ENCODE results near the gene PHLDB1. TPM values are rescaled to one million over a fixed set of nuclear protein-coding genes. Genes with fewer than 3 reads are reported as not detected.

PHLDB1 gene
- total RNA-seq, 1 experiment from 2014 or later = 36.2 TPM

- no peaks in the 10 kb centered on the region for H3K9me2 ChIP-seq (ENCODE audit: insufficient read depth)
- peak within 1 kb of the TSS; percentile 97 to 99 for H3K4me3 ChIP-seq (replicated peaks in 1 of 2; ENCODE audit: low read depth in 1 of 2, low read length in 2 of 2)
- POLR2A ChIA-PET = interaction anchor here (0.7 to 1.1 kb wide), 2 partner anchors 45 to 794 kb away, joined by 4 to 5 read pairs; partner anchors contain the start of gene TTC36
- RAD21 ChIA-PET (ENCODE audit: low non-redundant PET in 1 of 2, low total read pairs in 2 of 2, uncharacterized antibody in 2 of 2, unreplicated experiment in 2 of 2) = no interaction called here
- peak within 1 kb of the TSS; percentile 94 for H3K27ac ChIP-seq (ENCODE audit: low read depth, low read length)
- peak within 1 kb of the TSS; percentile 82 for H3K4me2 ChIP-seq (ENCODE audit: low read length)
- peak within 1 kb of the TSS; percentile 97 for H3K9ac ChIP-seq (ENCODE audit: low read length)
- peaks cover 5 to 23% of the 10 kb centered on the region in 2 experiments for H3K4me1 ChIP-seq (ENCODE audit: control insufficient read depth in 1 of 2, insufficient read depth in 2 of 2, low read length in 2 of 2)
- no TSS peak for BruUV-seq (replicated peaks)
- peak within 1 kb of the TSS; percentile 39 for H2AFZ ChIP-seq (ENCODE audit: low read depth, low read length, poor library complexity, severe bottlenecking)
- H3K9me3 ChIP-seq (ENCODE audit: control insufficient read depth in 1 of 2, insufficient read depth in 1 of 2, low read depth in 1 of 2, low read length in 2 of 2) = no peaks in the 10 kb centered on the region
- intact Hi-C loops (cut with micrococcal nuclease) = no loop called here
- H3K27me3 ChIP-seq (ENCODE audit: insufficient read depth, low read length) = no peaks in the 10 kb centered on the region
- H3K79me2 ChIP-seq (ENCODE audit: insufficient read depth, low read length) = peaks cover 51% of the 10 kb centered on the region
- H4K20me1 ChIP-seq (ENCODE audit: insufficient read depth) = peaks cover 6% of the 10 kb centered on the region; the same call in 1 of the 2 replicates
- DNase-seq (ENCODE audit: low read depth, low spot score) (peak; percentile 41), ATAC-seq (peak; percentile 82)
- CTCF ChIA-PET = no interaction called here
- H3K36me3 ChIP-seq (ENCODE audit: control insufficient read depth in 1 of 2, insufficient read depth in 2 of 2, low read length in 2 of 2) = no peaks in the 10 kb centered on the region
- TF ChIP-seq EGR1 (IDR thresholded peaks at IDR 0.05; ENCODE audit: low read depth) = 0 out of 2 replicates have a peak, but pooled peaks have one; percentile 1
- peak; percentile 87 for TF ChIP-seq POLR2AphosphoS5 (IDR thresholded peaks at IDR 0.05; ENCODE audit: low read depth, low read length)
- no peak for TF ChIP-seq MAX (IDR thresholded peaks at IDR 0.05)
- 0 out of 2 replicates have a peak, but pooled peaks have one; percentile 40 for TF ChIP-seq SIN3A (IDR thresholded peaks at IDR 0.05; ENCODE audit: low read depth)
- no peak for TF ChIP-seq CEBPB (IDR thresholded peaks at IDR 0.05; ENCODE audit: low read depth)
- TF ChIP-seq TCF7L2 (IDR thresholded peaks at IDR 0.05; ENCODE audit: borderline replicate concordance, extremely low read depth, insufficient read depth, insufficient read length) = peak; percentile 45
- peak; percentile 29 for TF ChIP-seq POLR2A (IDR thresholded peaks at IDR 0.05; ENCODE audit: borderline replicate concordance, extremely low read depth, insufficient read depth, insufficient read length)
- no peak for TF ChIP-seq RAD21 (IDR thresholded peaks at IDR 0.05; ENCODE audit: low read depth)
- TF ChIP-seq ZFX (IDR thresholded peaks at IDR 0.05) = peak; percentile 62
- TF ChIP-seq YY1 (IDR thresholded peaks at IDR 0.05; ENCODE audit: extremely low read depth, insufficient replicate concordance, low read depth, low read length) = peak; percentile 95
- no peak for TF ChIP-seq ZBTB33 (IDR thresholded peaks at IDR 0.05; ENCODE audit: extremely low read depth, insufficient replicate concordance, low read length)
- no peak for TF ChIP-seq SRF (IDR thresholded peaks at IDR 0.05; ENCODE audit: low read depth)
- no peak for TF ChIP-seq CTCF (IDR thresholded peaks at IDR 0.05 in 2 of 3, conservative IDR thresholded peaks at IDR 0.05 in 1 of 3; ENCODE audit: borderline replicate concordance in 1 of 3, insufficient read depth in 1 of 3, low read depth in 2 of 3, low read length in 2 of 3)
- no peak for TF ChIP-seq EZH2 (IDR thresholded peaks at IDR 0.05)
- no peak for TF ChIP-seq EZH2phosphoT487 (IDR thresholded peaks at IDR 0.05; ENCODE audit: borderline replicate concordance)
- no peak for TF ChIP-seq REST (IDR thresholded peaks at IDR 0.05; ENCODE audit: low read depth)
- no peak for TF ChIP-seq CBX3 (IDR thresholded peaks at IDR 0.05; ENCODE audit: low read depth)
- no peak for TF ChIP-seq FOSL1 (IDR thresholded peaks at IDR 0.05; ENCODE audit: low read depth)
These were observed 35.1 kb upstream of the PHLDB1 start, which contains the start of gene ARCN1 for GRCh38 chr11:118572061-118572980. TSS of gene ARCN1 (plus strand) at chr11:118572409. CDS start at chr11:118572548, 139 bp downstream.

Measured in HCT116 (cell line).